ENCODE measurements around the gene PSKH1. TPM values are rescaled to one million over a fixed set of nuclear protein-coding genes. Genes with fewer than 3 reads are reported as not detected.
"Not testable (repeated sequence)": the region's sequence is repeated elsewhere in the genome, so short reads cannot be mapped to it uniquely, and the experiment has no call there.

The PSKH1 gene
- total RNA-seq = 14.8 and 39.7 TPM in 2 replicates

GRCh38 chr16:67892899-67893742 lies at the start of gene PSKH1:
TSS of gene PSKH1 (plus strand) at chr16:67893254. CDS start at chr16:67908750, 15,496 bp downstream.
- DNase-seq (ENCODE audit: low read depth) = peak; percentile 85

GRCh38 chr16:67843343-67843765 lies 49.7 kb upstream of the PSKH1 start:
- DNase-seq (ENCODE audit: low read depth) = no peak

GRCh38 chr16:67844497-67844896 lies 48.6 kb upstream of the PSKH1 start:
- peak; percentile 46 for DNase-seq (ENCODE audit: low read depth)

- DNase-seq (ENCODE audit: low read depth) = no peak
Measured at GRCh38 chr16:67845291-67846062, 47.6 kb upstream of the PSKH1 start.

- no peak for DNase-seq (ENCODE audit: low read depth)
Measured at GRCh38 chr16:67846063-67846319, 47.1 kb upstream of the PSKH1 start.

GRCh38 chr16:67846320-67847063 lies 46.6 kb upstream of the PSKH1 start, which contains the start of gene NUTF2:
TSS of gene NUTF2 (plus strand) at chr16:67846933. CDS start at chr16:67865131, 18,198 bp downstream.
- peak; percentile 72 for DNase-seq (ENCODE audit: low read depth)

GRCh38 chr16:67847064-67847861 lies 45.8 kb upstream of the PSKH1 start, which contains the start of gene CENPT:
TSS of gene CENPT (minus strand) at chr16:67847693. CDS start at chr16:67833859, 13,834 bp downstream.
- DNase-seq (ENCODE audit: low read depth) = peak; percentile 75

- no peak for DNase-seq (ENCODE audit: low read depth)
Measured at GRCh38 chr16:67848118-67848517, 44.9 kb upstream of the PSKH1 start.

GRCh38 chr16:67853670-67854069 lies 39.4 kb upstream of the PSKH1 start:
- DNase-seq (ENCODE audit: low read depth) = no peak

GRCh38 chr16:67855789-67856188 lies 37.3 kb upstream of the PSKH1 start:
- no peak for DNase-seq (ENCODE audit: low read depth)

GRCh38 chr16:67856927-67857546 lies 36.0 kb upstream of the PSKH1 start:
- no peak for DNase-seq (ENCODE audit: low read depth)

- peak; percentile 99 for DNase-seq (ENCODE audit: low read depth)
Measured at GRCh38 chr16:67857547-67858233, 35.4 kb upstream of the PSKH1 start.

- DNase-seq (ENCODE audit: low read depth) = no peak
Measured at GRCh38 chr16:67858500-67858899, 34.6 kb upstream of the PSKH1 start.

- DNase-seq (ENCODE audit: low read depth) = no peak
Measured at GRCh38 chr16:67860589-67861398, 32.3 kb upstream of the PSKH1 start.

- no peak for DNase-seq (ENCODE audit: low read depth)
Measured at GRCh38 chr16:67861877-67862276, 31.2 kb upstream of the PSKH1 start.

- peak; percentile 72 for DNase-seq (ENCODE audit: low read depth)
Measured at GRCh38 chr16:67862623-67863583, 30.2 kb upstream of the PSKH1 start.

- DNase-seq (ENCODE audit: low read depth) = not testable (repeated sequence)
Measured at GRCh38 chr16:67864044-67864443, 29.0 kb upstream of the PSKH1 start.

GRCh38 chr16:67864594-67864993 lies 28.5 kb upstream of the PSKH1 start:
- DNase-seq (ENCODE audit: low read depth) = no peak
